T-helper 9 cell (primary cell): ENCODE results near the gene TXNDC9.
"Not testable (repeated sequence)": the region's sequence is repeated elsewhere in the genome, so short reads cannot be mapped to it uniquely, and the experiment has no call there.

ENCODE experiments used
- DNase-seq: peaks from one replicate; pipeline ENCODE4 v3.0.0-alpha.2; 2020
- total RNA-seq, 2 donors: gene quantifications; one replicate each; lab custom pipeline; 2026; lab: John Stamatoyannopoulos, UW

TXNDC9 gene
- 13.5 to 39.0 reads per million in 2 donors for total RNA-seq

GRCh38 chr2:99335911-99336803, at the start of gene TXNDC9:
TXNDC9 (minus strand) TSS chr2:99336333; CDS start chr2:99333210, 3,123 bp downstream.
- DNase-seq = peak; percentile 94

GRCh38 chr2:99382143-99382542, 46.0 kb upstream of the TXNDC9 start:
- no peak for DNase-seq

- no peak for DNase-seq
Measured at GRCh38 chr2:99380376-99381010, 44.4 kb upstream of the TXNDC9 start.

GRCh38 chr2:99377879-99378278, 41.7 kb upstream of the TXNDC9 start:
- DNase-seq = no peak

- no peak for DNase-seq
Measured at GRCh38 chr2:99376254-99376864, 40.2 kb upstream of the TXNDC9 start.

- DNase-seq = no peak
Measured at GRCh38 chr2:99374747-99375146, 38.6 kb upstream of the TXNDC9 start.

GRCh38 chr2:99373144-99373543, 37.0 kb upstream of the TXNDC9 start:
- DNase-seq = no peak

GRCh38 chr2:99368854-99369253, 32.7 kb upstream of the TXNDC9 start:
- not testable (repeated sequence) for DNase-seq

GRCh38 chr2:99365661-99366060, 29.5 kb upstream of the TXNDC9 start:
- DNase-seq = no peak

GRCh38 chr2:99356853-99357252, 20.7 kb upstream of the TXNDC9 start:
- DNase-seq = no peak

GRCh38 chr2:99354825-99355224, 18.7 kb upstream of the TXNDC9 start:
- DNase-seq = not testable (repeated sequence)

- no peak for DNase-seq
Measured at GRCh38 chr2:99354070-99354469, 17.9 kb upstream of the TXNDC9 start.

- DNase-seq = no peak
Measured at GRCh38 chr2:99350194-99350593, 14.1 kb upstream of the TXNDC9 start.

GRCh38 chr2:99348173-99348572, 12.0 kb upstream of the TXNDC9 start:
- no peak for DNase-seq

GRCh38 chr2:99346218-99346617, 10.1 kb upstream of the TXNDC9 start:
- no peak for DNase-seq

GRCh38 chr2:99345446-99345845, 9.3 kb upstream of the TXNDC9 start:
- not testable (repeated sequence) for DNase-seq

- DNase-seq = no peak
Measured at GRCh38 chr2:99342536-99342935, 6.4 kb upstream of the TXNDC9 start.

GRCh38 chr2:99340669-99341236, 4.6 kb upstream of the TXNDC9 start:
- no peak for DNase-seq

GRCh38 chr2:99338029-99338585, 2.0 kb upstream of the TXNDC9 start:
- DNase-seq = no peak

- peak; percentile 80 for DNase-seq
Measured at GRCh38 chr2:99337113-99338028, 1.2 kb upstream of the TXNDC9 start, which contains the start of gene EIF5B. EIF5B (plus strand) TSS chr2:99337389; CDS start chr2:99337555, 166 bp downstream.

- DNase-seq = no peak
Measured at GRCh38 chr2:99336804-99337112, 625 bp upstream of the TXNDC9 start.

- no peak for DNase-seq
Measured at GRCh38 chr2:99325384-99325783, 10.7 kb downstream of the TXNDC9 start.
